UCSD-AML1 (cell line): ENCODE data around the gene PEX11A.

Source experiments
- DNase-seq: peaks from one replicate; lab custom pipeline; 2025; ENCODE audit not compliant: unreplicated experiment; lab: John Stamatoyannopoulos, UW

Gene PEX11A

DNA sequence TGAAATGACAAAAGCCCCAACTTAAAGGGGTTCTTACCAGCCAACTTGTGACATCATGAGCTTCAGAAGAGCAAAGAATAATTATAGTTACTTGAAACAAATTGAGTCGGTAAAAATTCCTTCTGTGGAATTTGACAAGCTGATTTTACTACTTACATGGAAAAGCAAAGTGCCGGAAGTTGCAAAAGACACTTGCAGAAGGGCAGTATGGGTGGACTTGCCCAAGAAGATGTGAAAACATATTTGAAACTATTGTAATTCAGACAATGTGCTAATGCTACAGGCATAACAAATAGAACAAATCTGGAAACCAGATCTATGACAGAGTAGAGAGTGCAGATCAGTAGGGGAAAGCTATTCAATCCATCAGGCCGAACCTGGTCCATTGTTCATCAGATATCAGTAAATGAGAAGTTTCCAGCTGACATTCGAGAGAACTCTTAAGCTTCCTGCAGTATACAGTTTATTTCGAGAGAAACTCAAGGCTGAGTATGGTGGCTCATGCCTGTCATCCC, 32.8 kb downstream of the PEX11A start:
- no peak for DNase-seq

DNA sequence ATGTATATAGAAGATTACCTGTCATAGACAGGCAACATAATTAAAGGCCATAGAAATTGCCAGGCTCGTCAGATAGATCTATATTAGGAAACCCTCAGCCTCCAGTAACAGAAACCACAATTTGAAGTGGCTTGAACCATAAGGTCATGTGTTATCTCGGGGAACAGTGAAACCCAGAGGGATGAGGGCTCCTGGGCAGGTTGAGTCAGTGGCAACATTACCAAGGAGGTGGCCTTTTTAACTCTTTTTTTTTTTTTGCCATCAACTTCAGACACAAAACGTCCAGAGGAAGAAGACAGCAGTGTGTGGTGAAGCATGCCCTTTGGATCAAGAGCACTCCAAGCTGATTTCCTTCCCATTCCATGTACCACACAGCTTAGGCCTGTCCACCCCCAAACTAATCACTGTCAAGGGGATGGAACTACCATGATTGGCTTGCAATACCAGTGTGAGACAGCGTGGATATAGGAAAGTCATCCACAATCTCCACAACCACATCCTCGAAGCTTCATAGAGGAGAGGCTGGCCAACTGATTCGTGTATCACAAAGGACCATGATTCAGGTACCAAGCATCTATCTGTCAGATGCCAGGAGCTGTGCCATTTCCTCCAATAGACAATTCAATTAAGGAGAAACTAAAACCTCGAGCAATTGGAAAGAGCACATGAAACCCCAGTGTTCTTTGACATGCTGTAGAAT, 34.3 kb downstream of the PEX11A start:
- no peak for DNase-seq

DNA sequence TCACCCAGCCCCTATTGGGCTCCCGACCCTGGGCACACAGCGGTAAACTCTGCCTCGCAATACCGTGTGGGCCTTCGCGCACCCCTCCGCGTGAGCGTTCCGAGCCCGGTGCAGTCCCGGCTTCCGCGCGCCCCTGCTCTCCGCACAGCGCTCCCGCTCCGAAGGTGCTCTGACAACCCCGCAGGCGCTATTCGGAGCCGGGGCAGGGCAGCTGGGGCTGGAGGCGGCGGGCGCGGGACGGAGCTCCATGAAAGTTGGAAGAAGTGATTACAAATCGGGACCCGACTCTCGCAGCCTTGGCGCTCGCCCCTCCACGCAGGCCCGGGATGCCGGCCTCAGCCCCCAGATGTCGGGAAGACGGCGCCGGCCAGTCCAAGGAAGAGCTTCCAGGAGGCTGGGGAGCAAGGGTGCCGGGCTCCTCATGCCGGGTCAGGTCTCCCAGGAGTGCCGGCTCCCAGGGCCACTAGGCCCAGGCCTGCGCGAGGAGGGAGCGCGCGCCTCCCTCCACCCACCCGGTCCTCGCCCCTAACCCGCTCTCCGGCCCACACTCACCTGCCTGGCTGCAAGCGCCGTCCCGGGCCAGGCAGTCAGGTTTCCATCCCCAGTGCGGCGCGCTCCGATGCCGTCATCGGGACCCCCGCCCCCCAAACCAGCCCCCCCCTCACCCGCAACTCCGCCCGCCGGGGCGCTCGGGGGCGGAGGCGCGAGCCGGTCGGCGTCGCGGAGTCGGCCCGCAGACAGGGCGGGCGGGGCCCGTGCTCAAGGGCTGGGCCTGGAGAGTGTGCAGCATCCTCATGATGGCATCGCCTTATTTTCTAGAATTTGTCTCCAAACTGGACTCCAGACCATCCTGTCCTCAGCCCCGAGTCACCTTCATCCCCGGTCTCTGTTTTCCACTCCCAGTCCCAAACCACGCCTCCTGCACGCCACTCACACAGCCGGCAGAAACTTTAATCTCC, 35.4 kb downstream of the PEX11A start, which contains the start of gene KIF7:
TSS of gene KIF7 (minus strand) at position 621 of the 959 bp plus-strand sequence. CDS start 2,537 bp downstream, outside the sequence.
- DNase-seq = peak; percentile 64

DNA sequence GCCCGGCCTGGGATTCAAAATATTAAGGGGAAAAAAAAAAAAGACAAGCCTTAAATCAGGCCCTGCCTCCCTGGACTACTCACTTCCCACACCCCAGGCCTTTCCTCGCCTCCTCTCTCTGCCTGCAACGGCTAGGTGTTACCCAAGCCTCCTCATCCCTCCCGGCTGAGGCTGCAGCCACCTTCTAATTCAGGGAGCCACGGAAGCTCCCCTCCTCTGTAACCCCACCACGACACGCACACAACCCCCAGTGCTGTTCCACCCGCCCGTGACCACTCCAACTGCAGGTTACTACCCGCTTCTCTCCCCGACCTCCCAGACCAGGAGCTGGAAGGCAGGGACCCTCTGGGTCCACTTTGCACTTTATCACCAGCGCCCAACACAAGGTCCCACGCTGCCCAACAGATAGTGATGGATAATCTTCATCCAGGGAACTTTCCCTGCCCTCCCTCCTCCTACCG, 36.2 kb downstream of the PEX11A start:
- DNase-seq = no peak

DNA sequence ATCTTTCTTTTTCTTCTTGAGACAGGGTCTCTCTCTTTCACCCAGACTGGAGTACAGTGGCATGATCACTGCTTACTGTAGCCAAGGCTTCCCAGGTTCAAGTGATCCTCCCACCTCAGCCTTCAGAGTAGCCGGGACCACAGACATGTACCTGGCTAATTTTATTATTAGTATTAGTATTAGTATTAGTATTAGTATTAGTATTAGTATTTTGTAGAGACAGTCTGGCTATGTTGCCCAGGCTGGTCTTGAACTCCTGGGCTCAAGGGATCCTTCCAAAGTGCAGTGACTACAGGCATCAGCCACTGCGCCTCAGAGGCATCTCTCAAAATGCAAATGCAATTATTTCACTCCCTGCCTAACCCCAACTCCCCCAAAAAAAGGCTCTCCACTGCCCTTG, 37.0 kb downstream of the PEX11A start:
- no peak for DNase-seq

DNA sequence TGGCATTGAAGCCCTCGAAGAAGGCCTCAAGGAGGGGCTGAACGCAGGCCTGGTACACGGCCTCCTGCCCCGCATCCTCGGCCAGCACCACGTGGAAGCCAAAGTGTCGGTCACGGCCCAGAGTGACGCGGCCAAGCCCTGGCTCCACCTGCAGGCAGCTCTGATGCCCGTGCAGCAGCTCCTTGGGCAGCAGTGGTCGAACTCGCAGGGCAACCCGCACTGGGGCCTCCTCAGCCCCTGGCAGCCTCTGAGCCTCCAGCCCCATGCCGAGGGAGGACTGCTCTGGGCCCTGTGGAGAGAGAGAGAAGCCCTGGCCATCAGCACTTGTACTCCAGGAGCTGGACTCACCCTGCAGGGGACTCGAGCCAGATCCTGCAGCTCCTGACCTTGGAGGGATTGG, 37.9 kb downstream of the PEX11A start:
- no peak for DNase-seq

DNA sequence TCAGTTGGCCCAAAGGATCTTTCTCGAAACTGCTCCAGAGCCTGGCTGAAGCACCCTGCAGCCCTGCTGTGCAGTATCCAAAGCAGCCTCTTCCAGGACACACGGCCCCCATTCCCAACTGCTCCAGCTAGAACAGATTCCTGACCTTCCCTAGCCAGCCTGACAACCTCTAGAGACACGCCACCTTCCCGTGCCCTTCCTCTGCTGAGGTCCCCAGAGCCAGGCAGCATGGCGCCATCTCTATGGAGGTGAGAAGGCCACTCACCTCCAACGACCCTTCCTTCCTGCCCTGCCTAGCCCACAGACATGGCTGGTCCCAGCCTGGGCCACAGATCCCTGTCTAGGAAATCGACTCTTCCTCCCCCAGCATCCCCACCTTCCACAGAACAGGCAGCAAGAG, 38.4 kb downstream of the PEX11A start:
- no peak for DNase-seq

DNA sequence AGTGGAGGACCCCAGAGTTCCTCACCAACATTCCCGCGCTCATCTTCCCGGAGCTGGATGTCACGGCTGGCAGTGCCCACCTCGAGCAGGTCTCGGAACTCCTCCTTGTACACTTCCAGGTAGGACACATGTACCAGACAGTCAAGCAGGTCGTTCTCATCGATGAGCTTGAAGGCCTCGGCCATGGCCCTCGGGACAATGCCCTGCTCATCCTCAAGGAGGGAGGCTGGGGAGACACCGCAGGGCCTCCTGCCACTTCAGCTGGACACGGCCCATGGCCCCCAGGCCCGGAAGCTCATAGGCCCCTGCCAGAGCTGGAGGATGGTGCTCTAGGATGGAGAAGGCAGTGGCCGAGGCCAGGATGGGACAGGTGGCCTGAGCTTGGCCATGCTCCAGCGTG, 40.8 kb downstream of the PEX11A start:
- no peak for DNase-seq

DNA sequence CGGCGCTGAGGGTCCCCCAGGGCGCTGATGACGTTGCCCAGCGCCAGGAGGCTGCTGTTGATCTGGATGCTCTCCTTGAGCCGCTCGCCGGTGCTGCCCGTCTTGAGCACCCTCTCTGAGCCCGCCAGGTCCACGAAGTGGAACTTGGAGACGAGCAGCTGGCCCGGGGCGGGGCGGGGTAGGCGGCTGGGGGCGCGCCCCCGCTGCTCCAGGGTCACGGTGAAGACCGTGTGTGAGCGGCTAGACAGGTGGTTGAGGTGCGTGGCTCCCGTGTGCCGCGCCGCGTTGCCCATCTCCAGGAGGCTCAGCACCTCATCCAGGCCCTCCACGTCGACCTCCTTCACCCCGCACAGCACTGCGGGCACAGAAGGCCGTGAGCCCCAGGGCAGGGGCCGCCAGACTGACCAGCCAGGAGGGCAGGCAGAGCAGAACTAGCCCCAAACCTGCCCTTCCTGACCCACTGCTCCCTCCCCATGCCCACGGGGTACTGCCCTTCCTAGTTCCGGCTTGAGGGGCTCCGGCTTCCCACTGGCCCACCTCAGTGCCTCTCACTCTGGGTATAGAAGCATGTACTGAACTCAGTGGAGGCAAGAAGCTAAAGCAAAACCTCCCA, 41.4 kb downstream of the PEX11A start:
- DNase-seq = no peak

DNA sequence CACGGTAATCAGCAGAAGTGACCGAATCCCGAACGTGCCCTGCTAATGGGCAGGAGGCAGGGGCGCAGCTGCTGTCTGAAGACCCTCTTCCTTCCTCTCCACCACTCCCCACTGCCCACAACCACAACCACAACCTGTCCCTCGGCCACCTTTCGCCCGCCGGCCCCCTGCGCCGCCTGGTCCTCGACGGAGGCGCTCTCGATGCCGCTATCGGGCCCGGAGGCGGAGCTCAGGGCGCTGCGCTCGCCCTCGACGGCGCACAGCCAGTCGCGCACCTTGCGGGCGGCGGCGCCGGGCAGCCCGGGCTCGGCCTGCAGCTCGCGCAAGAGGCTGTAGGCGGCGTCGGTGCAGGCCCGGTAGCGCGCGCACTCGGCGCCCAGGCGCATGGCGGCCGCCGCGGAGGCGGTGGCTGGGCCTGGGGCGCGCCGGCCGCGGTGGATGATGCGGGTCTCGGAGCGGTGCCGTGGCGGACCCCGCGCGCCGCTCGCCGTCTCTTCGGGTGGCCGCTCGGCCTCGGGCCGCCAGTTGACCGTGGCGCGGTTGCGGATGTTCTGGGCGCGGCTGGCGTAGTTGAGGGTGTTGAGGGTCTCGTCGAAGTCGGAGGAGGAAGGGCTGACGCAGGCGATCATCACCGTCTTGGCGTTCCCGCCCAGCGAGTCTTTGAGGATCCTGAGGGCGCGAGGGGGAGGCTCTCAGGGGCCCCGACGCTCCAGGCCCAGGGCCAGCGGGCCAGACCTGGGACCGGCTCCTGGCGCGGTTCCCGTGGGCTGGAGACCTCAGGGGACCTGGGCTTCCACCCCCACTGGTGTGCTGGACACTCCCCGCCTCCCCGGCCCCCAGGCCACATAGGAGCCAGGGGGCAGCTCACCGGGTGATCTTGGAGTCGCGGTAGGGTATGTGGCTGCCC, 42.2 kb downstream of the PEX11A start:
- DNase-seq = no peak

DNA sequence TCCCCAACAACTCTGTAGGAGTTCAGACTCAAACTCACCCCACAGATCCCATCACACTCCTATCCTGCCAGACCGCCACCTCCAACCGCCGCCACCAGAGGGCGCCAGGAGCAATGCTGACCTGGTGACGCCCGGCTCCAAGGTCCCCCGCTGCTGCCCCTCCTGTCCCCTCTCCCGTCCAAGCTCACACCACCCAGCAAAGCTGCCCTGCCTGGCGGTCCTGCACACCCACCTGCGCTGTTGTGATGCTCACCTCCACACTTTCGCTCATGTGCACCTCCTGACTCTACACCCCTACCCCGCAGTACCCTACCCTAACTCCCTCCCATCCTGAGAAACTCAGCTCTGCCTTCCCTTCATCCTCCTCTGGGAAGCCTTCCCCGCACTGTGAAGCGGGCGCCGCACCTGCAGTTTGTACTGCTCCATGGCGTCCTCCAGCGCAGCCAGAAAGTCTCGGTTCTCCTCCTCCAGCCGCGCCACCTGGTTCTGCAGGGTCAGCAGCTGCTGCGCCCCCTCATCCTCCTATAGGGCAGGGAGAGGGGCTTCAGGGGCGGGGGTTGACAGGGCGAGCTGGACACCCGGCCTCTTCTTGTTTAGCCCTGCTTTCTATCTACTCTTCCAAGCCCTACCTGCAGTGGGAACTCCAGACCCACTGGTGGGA, 43.2 kb downstream of the PEX11A start:
- peak; percentile 67 for DNase-seq

DNA sequence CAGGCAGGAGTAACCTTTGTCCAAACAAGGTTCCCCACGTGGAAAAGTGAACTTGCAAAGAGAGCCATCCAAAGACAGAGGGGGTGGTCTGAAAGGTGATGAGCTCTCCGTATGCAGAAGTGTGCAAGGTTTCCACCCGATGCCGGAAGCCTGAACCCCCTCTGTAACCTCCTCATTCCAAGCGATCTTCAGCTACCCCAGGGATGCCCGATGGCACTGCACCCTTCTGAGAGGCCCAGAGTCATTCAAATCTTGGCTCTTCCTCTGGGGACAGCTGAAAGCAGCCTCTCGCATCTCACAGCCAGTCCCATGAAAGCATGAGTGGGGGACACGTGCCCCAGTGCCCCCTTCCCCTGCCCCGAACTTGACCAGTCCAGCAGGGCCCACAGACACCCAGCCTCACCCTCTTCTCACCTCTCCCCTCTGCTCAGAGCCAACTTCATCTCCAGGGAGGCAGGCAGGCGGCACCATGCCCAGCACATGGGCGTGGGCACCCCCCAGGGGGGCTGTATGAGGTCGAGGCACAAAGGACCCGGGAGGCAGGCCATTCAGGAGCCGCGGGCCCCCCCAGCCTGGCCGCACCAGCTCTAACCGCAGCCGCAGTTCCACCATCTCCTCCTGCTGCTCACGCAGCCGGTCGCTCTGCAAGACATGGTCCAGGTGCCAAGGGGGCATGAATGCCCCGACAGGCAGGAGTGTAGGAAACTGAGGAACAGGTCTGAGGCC, 44.0 kb downstream of the PEX11A start:
- DNase-seq = no peak

DNA sequence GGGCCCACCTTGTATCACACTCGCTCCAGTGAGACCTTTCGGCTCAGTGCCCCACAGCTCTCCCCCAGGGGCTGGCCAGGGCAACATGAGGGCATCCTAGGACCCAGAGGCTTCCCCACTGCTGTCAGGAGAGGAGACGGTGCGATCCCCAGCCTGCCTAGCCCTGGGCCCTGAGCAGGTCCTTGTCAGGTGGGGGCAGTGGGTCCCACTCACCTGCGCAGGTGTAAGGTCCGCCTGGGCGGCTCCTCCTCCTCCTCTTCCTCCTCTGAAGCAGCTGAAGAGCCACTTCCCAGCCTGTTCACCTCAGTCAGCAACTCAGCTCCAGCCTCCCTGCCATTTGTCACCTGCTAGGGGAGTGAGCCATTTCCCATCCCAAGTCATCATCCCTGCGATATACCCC, 44.9 kb downstream of the PEX11A start:
- DNase-seq = no peak

DNA sequence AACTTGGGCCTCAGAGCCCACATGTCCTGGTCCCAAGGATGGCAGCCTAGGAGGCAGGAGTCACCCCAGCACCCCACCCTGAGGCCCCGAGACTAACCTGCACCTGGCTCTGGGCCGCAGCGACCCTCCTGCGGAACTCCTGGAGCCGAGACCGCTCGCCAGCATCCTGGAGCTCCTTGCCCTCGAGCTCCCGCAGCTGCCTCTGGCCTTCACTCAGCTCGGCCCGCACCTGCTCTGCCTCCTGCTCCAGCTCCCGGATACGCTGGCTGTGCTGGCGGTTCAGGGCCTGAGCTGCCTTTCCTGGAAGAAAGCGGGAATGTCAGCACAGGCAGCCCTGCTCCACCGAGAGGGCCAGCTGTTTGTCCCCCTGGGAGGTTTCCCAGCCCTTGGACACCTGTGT, 48.4 kb downstream of the PEX11A start:
- DNase-seq = no peak

DNA sequence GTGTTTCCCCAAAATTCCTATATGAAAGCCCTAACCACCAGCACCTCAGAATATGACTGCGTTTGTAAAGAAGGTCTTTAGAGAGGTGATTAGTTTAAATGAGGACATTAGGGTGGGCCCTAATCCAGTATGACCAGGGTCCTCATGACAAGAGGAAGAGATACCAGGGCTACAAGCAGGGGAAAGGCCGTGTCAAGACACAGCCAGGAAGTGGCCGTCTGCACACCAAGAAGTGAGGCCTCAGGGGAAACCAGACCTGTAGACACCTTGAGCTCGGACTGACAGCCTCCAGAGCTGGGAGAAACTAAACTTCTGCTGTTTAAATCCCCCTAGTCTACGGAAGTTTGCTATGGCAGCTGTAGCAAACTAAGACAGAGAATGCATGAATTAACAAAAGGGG, 49.5 kb downstream of the PEX11A start:
- no peak for DNase-seq

DNA sequence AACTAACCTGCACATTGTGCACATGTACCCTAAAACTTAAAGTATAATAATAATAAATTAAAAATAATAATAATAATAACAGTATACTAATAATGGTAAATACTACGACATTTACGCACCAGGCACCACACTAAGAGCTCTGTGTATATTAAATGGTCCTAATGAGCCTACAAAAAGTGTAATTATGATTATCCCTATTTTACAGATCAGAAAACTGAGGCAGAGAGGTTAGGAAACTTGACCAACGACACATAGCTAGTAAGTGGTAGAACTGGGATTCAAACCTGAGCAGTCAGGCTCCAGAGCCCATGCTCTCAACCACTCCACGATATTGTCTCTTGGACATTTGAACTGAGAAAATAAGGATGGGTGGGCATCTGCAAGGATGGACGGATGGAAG, 50.3 kb downstream of the PEX11A start:
- no peak for DNase-seq

DNA sequence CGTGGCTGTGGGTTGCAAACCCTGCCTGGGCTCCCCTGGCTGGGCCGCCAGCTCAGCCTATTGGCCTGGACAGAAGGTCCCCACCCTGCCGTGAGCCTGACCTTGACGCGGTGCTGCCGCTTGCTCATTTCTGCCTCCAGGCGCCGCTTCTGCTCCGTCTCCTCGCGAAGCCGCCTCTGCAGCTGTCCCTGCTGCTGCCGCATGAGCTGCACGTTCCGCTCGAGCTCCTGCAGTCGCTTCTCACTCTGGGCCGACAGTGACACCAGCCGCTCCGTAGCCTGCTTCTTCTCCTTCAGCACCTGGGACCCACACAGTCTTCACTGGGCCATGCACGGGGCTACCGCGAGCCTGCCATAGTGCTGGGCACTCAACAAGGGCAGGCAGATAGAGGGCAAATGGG, 57.0 kb downstream of the PEX11A start:
- no peak for DNase-seq

DNA sequence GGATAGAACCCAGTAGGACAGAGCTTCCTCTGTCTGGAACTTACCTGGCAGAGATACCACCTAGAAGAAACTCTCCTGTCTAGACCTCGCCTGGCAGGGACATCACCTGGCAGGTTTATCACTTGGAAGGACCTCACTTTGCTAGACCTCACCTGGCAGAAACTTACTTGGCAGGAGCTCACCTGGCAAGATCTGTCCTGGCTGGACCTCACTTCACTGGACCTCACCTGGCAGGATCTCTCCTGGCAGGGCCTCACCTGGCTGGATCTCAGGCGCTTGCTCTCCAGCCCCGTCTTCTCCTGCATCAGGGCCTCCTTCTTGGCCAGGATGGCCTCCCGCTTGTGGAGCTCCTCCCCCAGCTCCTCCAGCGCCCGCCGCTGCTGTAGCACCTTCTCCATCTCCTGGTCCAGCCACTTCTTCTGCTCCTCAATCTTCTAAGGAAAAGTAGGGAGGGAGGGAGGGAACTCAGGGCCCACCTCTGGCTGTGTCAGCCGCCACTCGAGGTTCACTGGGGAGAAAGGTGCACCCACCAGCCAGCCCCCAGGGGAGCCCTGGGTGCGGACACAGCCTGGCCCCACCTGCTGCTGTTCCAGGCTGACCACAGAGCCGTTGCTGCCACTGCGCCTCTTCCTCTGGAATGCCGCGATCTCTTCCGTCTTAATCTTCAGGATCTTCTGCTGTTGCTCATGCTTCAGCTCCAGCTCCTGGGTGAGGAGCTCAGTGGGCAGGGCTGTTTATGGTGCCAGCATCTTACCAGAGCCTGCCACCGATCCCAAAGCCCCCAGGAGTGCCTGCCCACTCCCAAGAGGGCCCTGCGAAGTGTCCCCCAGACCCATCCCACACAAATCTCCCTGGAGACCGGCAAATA, 57.8 kb downstream of the PEX11A start:
- DNase-seq = no peak
